Nephron progenitor cell (in vitro differentiated cells): ENCODE results near the gene RUNX3.

Experiments used
- DNase-seq: peaks from one replicate; pipeline ENCODE4 v3.0.0; 2021
- H3K27ac Mint-ChIP-seq: 2 replicates; pipeline ENCODE4 v1.8.0; 2021; ENCODE audit warnings: mild to moderate bottlenecking, moderate library complexity, mixed read lengths
- H3K27me3 Mint-ChIP-seq: 2 replicates; pipeline ENCODE4 v1.8.0; 2021; ENCODE audit warnings: mild to moderate bottlenecking, low read depth, mixed read lengths; ENCODE audit not compliant: poor library complexity
- H3K36me3 Mint-ChIP-seq: 2 replicates; pipeline ENCODE4 v1.8.0; 2021; ENCODE audit warnings: low read depth, mixed read lengths
- H3K4me1 Mint-ChIP-seq: 2 replicates; pipeline ENCODE4 v1.8.0; 2021; ENCODE audit warnings: mixed read lengths
- H3K4me3 Mint-ChIP-seq: 2 replicates; pipeline ENCODE4 v1.8.0; 2021; ENCODE audit warnings: mild to moderate bottlenecking, moderate library complexity, mixed read lengths
- H3K9me3 Mint-ChIP-seq: 2 replicates; pipeline ENCODE4 v1.8.0; 2021; ENCODE audit warnings: mild to moderate bottlenecking, moderate library complexity, mixed read lengths
- CTCF ChIP-seq: fragments of 200-600 bp; sonication (generic); IDR thresholded peaks from 2 replicates; pipeline ENCODE4 v1.5.0; 2021; ENCODE audit warnings: antibody characterized with exemption

RUNX3 gene

GRCh38 chr1:24951810-24952412 is 21.8 kb upstream of the RUNX3 start:
- H3K27ac Mint-ChIP-seq: no peak overlapping the region
- H3K9me3 Mint-ChIP-seq: no peaks in the 10 kb centered on the region
- H3K27me3 Mint-ChIP-seq: peaks cover 34% of the 10 kb centered on the region
- TF ChIP-seq CTCF: no peak
- H3K36me3 Mint-ChIP-seq: no peaks in the 10 kb centered on the region
- no peak overlapping the region for H3K4me3 Mint-ChIP-seq
- H3K4me1 Mint-ChIP-seq: no peaks in the 10 kb centered on the region
- DNase-seq: no peak

- Mint-ChIP-seq H3K27ac (no peak overlapping the region), H3K36me3 (no peaks in the 10 kb centered on the region)
- TF ChIP-seq CTCF: no peak
Measured at GRCh38 chr1:24951337-24951736, 21.3 kb upstream of the RUNX3 start.

GRCh38 chr1:24949331-24949881 is 19.3 kb upstream of the RUNX3 start:
- H3K4me1 Mint-ChIP-seq: no peaks in the 10 kb centered on the region
- peaks cover 2% of the 10 kb centered on the region for H3K9me3 Mint-ChIP-seq
- DNase-seq: no peak
- TF ChIP-seq CTCF: no peak
- H3K27ac Mint-ChIP-seq: no peak overlapping the region
- H3K36me3 Mint-ChIP-seq: no peaks in the 10 kb centered on the region
- H3K27me3 Mint-ChIP-seq: peaks cover 34% of the 10 kb centered on the region
- H3K4me3 Mint-ChIP-seq: no peak overlapping the region

More at GRCh38 chr1:24951337-24951736, 21.3 kb upstream of the RUNX3 start:
- Mint-ChIP-seq H3K27me3 (peaks cover 33% of the 10 kb centered on the region), H3K4me1 (no peaks in the 10 kb centered on the region), H3K9me3 (no peaks in the 10 kb centered on the region), H3K4me3 (no peak overlapping the region)
- DNase-seq: no peak

- Mint-ChIP-seq H3K27ac (no peak overlapping the region), H3K36me3 (no peaks in the 10 kb centered on the region), H3K27me3 (peaks cover 30% of the 10 kb centered on the region), H3K9me3 (peaks cover 3% of the 10 kb centered on the region), H3K4me1 (no peaks in the 10 kb centered on the region), H3K4me3 (no peak overlapping the region)
- TF ChIP-seq CTCF: no peak
- DNase-seq: no peak
Measured at GRCh38 chr1:24948079-24948827, 18.2 kb upstream of the RUNX3 start.

- peaks cover 36% of the 10 kb centered on the region for H3K27me3 Mint-ChIP-seq
- no peak for DNase-seq
Measured at GRCh38 chr1:24946861-24947658, 17.0 kb upstream of the RUNX3 start.

More at GRCh38 chr1:24946861-24947658, 17.0 kb upstream of the RUNX3 start:
- H3K4me3 Mint-ChIP-seq: no peak overlapping the region
- H3K4me1 Mint-ChIP-seq: no peaks in the 10 kb centered on the region
- H3K36me3 Mint-ChIP-seq: no peaks in the 10 kb centered on the region
- H3K9me3 Mint-ChIP-seq: peaks cover 3% of the 10 kb centered on the region
- TF ChIP-seq CTCF: no peak
- H3K27ac Mint-ChIP-seq: no peak overlapping the region
